GM23338 (cell line): Measurements from ENCODE around the gene CLDN15. TPM values are rescaled to one million over a fixed set of nuclear protein-coding genes. Genes with fewer than 3 reads are reported as not detected.
"Not testable (repeated sequence)": the region's sequence is repeated elsewhere in the genome, so short reads cannot be mapped to it uniquely, and the experiment has no call there.

ENCODE experiments used
- ATAC-seq: fragments of 200-7000 bp; cut with Tn5 transposase; 3 replicates; pipeline ENCODE4 v1.9.1; 2020
- DNase-seq: peaks from one replicate; pipeline ENCODE4 v3.0.0-alpha.2; 2015; ENCODE audit warnings: low spot score
- H2AFZ ChIP-seq: fragments of 200-600 bp; sonication (generic); 2 replicates; pipeline ENCODE4 v1.8.0; 2016; ENCODE audit warnings: antibody characterized with exemption, mild to moderate bottlenecking, moderate library complexity
- H3F3A ChIP-seq: fragments of 200-600 bp; sonication (generic); replicated peaks from 2 replicates; pipeline ENCODE4 v1.8.0; 2017; ENCODE audit warnings: antibody characterized with exemption, mixed run types, low read depth
- H3K27ac ChIP-seq: fragments of 200-600 bp; sonication (generic); 2 replicates; pipeline ENCODE4 v1.6.1; 2016; ENCODE audit warnings: low read depth
- H3K27me3 ChIP-seq: fragments of 200-600 bp; sonication (generic); 2 replicates; pipeline ENCODE4 v1.8.0; 2016; ENCODE audit warnings: mild to moderate bottlenecking, mixed run types, moderate library complexity; ENCODE audit not compliant: insufficient read depth
- H3K36me3 ChIP-seq: fragments of 200-600 bp; sonication (generic); 2 replicates; pipeline ENCODE4 v1.8.0; 2016; ENCODE audit warnings: mild to moderate bottlenecking; ENCODE audit not compliant: insufficient read depth
- H3K4me1 ChIP-seq: fragments of 200-600 bp; sonication (generic); 2 replicates; pipeline ENCODE4 v1.8.0; 2016; ENCODE audit warnings: mild to moderate bottlenecking, moderate library complexity; ENCODE audit not compliant: insufficient read depth
- H3K4me2 ChIP-seq: fragments of 200-600 bp; sonication (generic); 2 replicates; pipeline ENCODE4 v1.7.1; 2017; ENCODE audit warnings: mixed run types
- H3K4me3 ChIP-seq: fragments of 200-600 bp; sonication (generic); 2 replicates; pipeline ENCODE4 v1.6.1; 2016; ENCODE audit warnings: mixed run types
- H3K79me2 ChIP-seq: fragments of 200-600 bp; sonication (generic); replicated peaks from 2 replicates; pipeline ENCODE4 v1.8.0; 2017; ENCODE audit warnings: mild to moderate bottlenecking; ENCODE audit not compliant: insufficient read depth
- H3K9me2 ChIP-seq: fragments of 200-600 bp; sonication (generic); 2 replicates; pipeline ENCODE4 v1.8.0; 2017; ENCODE audit not compliant: insufficient read depth
- H4K20me1 ChIP-seq: fragments of 200-600 bp; sonication (generic); replicated peaks from 2 replicates; pipeline ENCODE4 v1.8.0; 2017; ENCODE audit warnings: mild to moderate bottlenecking; ENCODE audit not compliant: insufficient read depth
- H3K27ac Mint-ChIP-seq: 2 replicates; pipeline ENCODE4 v1.8.0; 2020; ENCODE audit warnings: inconsistent platforms, mild to moderate bottlenecking, moderate library complexity, mixed read lengths
- H3K27me3 Mint-ChIP-seq: 3 replicates; pipeline ENCODE4 v1.8.0; 2022; ENCODE audit warnings: low read depth, mild to moderate bottlenecking, moderate library complexity, mixed read lengths, inconsistent platforms; ENCODE audit not compliant: insufficient read depth, poor library complexity
- H3K36me3 Mint-ChIP-seq: 3 replicates; pipeline ENCODE4 v1.8.0; 2021; ENCODE audit warnings: low read depth, mild to moderate bottlenecking, inconsistent platforms, moderate library complexity, mixed read lengths
- H3K4me1 Mint-ChIP-seq: 3 replicates; pipeline ENCODE4 v1.8.0; 2020; ENCODE audit warnings: mild to moderate bottlenecking, inconsistent platforms, mixed read lengths
- H3K4me3 Mint-ChIP-seq: 3 replicates; pipeline ENCODE4 v1.8.0; 2021; ENCODE audit warnings: moderate library complexity, mild to moderate bottlenecking, inconsistent platforms, mixed read lengths
- H3K9me3 Mint-ChIP-seq: 3 replicates; pipeline ENCODE4 v1.8.0; 2020; ENCODE audit warnings: moderate library complexity, mild to moderate bottlenecking, inconsistent platforms, mixed read lengths
- JUNB ChIP-seq: IDR thresholded peaks from one replicate; pipeline ENCODE4 v1.6.1; 2016; ENCODE audit warnings: antibody characterized with exemption; ENCODE audit not compliant: unreplicated experiment
- POLR2AphosphoS5 ChIP-seq: IDR thresholded peaks from 2 replicates; pipeline ENCODE4 v1.6.1; 2016; ENCODE audit warnings: antibody characterized with exemption, low read depth
- REST ChIP-seq: IDR thresholded peaks from one replicate; pipeline ENCODE4 v1.6.1; 2018; ENCODE audit warnings: antibody characterized with exemption; ENCODE audit not compliant: unreplicated experiment
- STAT1 ChIP-seq: IDR thresholded peaks from one replicate; pipeline ENCODE4 v1.6.1; 2016; ENCODE audit warnings: antibody characterized with exemption; ENCODE audit not compliant: unreplicated experiment
- ZNF114 ChIP-seq: fragments of 250-450 bp; sonication (Bioruptor Pico); IDR thresholded peaks from 2 replicates; pipeline ENCODE4 v1.5.0; 2020; ENCODE audit warnings: mild to moderate bottlenecking, moderate library complexity
- ZNF331 ChIP-seq: fragments of 250-450 bp; sonication (Bioruptor Pico); IDR thresholded peaks from 2 replicates; pipeline ENCODE4 v1.5.0; 2020; ENCODE audit warnings: low read depth, mild to moderate bottlenecking, moderate library complexity
- ZNF462 ChIP-seq: fragments of 250-450 bp; sonication (Bioruptor Pico); IDR thresholded peaks from 2 replicates; pipeline ENCODE4 v1.5.0; 2020; ENCODE audit warnings: mild to moderate bottlenecking, moderate library complexity
- polyA plus RNA-seq: library from polyadenylated mRNA; unstranded; fragments of >200 nt; fragmentation: Nextera tagmentation; extraction: Ambion mirVana; gene quantifications from 2 replicates; pipeline ENCODE4 v1.2.1, GENCODE V29; 2016
- total RNA-seq: library from RNA; depleted of rRNA; stranded (reverse); fragments of >200 nt; shearing (Covaris generic); gene quantifications from 2 replicates; pipeline ENCODE4 v1.2.3, GENCODE V29; 2014

The CLDN15 gene
- total and polyA plus RNA-seq, 2 experiments from 2014 or later, result 3.6 to 4.1 TPM

- TF ChIP-seq ZNF462 (CRISPR knock-in tag) (no peak), STAT1 (no peak), JUNB (no peak), ZNF331 (no peak), ZNF114 (no peak), POLR2AphosphoS5 (no peak)
Measured at GRCh38 chr7:101200862-101201599, 36.6 kb downstream of the CLDN15 start, which contains the start of gene MOGAT3 (continued).

- Histone ChIP-seq H3F3A (peaks cover 9% of the 10 kb centered on the region), H3K9me2 (no peaks in the 10 kb centered on the region), H2AFZ (peak overlapping the region; percentile 94), H3K27ac (peak overlapping the region; percentile 63; the same call in 1 of the 2 replicates), H3K79me2 (no peaks in the 10 kb centered on the region), H3K36me3 (no peaks in the 10 kb centered on the region), H3K4me2 (peak overlapping the region; percentile 86), H3K4me3 (peak overlapping the region; percentile 68), H3K27me3 (peaks cover 25% of the 10 kb centered on the region), H3K4me1 (peaks cover 16% of the 10 kb centered on the region), H4K20me1 (no peaks in the 10 kb centered on the region)
- Mint-ChIP-seq H3K27ac (no peak overlapping the region), H3K9me3 (no peaks in the 10 kb centered on the region), H3K4me3 (peak overlapping the region; percentile 69; the same call in 2 of the 3 replicates), H3K27me3 (peaks cover 20% of the 10 kb centered on the region), H3K4me1 (peaks cover 18% of the 10 kb centered on the region), H3K36me3 (no peaks in the 10 kb centered on the region)
- peak; percentile 4; the same call in 2 of the 3 replicates for ATAC-seq
- no peak for TF ChIP-seq ZNF331
- no peak for TF ChIP-seq REST
- DNase-seq, result no peak
Measured at GRCh38 chr7:101200504-101200861, 37.1 kb downstream of the CLDN15 start.

- Histone ChIP-seq H3K27me3 (peaks cover 25% of the 10 kb centered on the region), H3K4me1 (peaks cover 16% of the 10 kb centered on the region)
- H3K4me2 ChIP-seq, H3F3A ChIP-seq, H3K9me2 ChIP-seq, H3K4me3 Mint-ChIP-seq, H3K9me3 Mint-ChIP-seq, DNase-seq, H3K36me3 ChIP-seq, H2AFZ ChIP-seq, H3K36me3 Mint-ChIP-seq, H3K27ac ChIP-seq, H4K20me1 ChIP-seq, H3K4me3 ChIP-seq, H3K79me2 ChIP-seq, H3K27ac Mint-ChIP-seq, ATAC-seq: not testable (repeated sequence)
- Mint-ChIP-seq H3K4me1 (peaks cover 18% of the 10 kb centered on the region), H3K27me3 (peaks cover 20% of the 10 kb centered on the region)
Measured at GRCh38 chr7:101199522-101199921, 38.1 kb downstream of the CLDN15 start.
